ENCODE measurements around the gene EPHA4. TPM values are rescaled to one million over a fixed set of nuclear protein-coding genes. Genes with fewer than 3 reads are reported as not detected.

EPHA4 gene
- total RNA-seq, 1 experiment from 2014 or later = 3.3 TPM

DNA sequence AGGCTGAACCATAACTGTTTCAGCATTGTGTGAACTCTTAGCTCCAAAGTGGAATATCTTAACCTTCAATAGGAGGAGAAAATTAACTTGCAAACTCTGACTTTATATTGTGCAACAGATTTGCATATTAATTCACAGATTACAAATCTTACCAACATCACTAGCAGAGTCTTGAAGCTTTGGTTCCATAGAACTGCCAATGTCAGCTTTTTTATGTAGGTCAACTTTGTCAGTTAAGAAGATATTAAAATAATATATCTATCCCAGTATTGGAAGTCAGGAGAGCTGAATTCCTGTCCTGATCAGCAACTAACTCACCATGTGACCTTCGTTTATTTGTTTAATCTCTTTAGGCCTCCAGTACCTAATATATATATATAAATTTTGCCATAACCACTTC, 121.8 kb downstream of the EPHA4 start:
- no peaks in the 10 kb centered on the region for H3K9me3 ChIP-seq (ENCODE audit: low read length)
- ATAC-seq (no peak), DNase-seq (no peak)
- H3K9ac ChIP-seq (ENCODE audit: low read length) = no peak overlapping the region
- H3K4me1 ChIP-seq (ENCODE audit: insufficient read depth, low read length) = peaks cover 12% of the 10 kb centered on the region
- intact Hi-C loops (cut with micrococcal nuclease) = no loop called here
- TF ChIP-seq EZH2phosphoT487 (IDR thresholded peaks at IDR 0.05; ENCODE audit: borderline replicate concordance, low read length) (no peak), EZH2 (IDR thresholded peaks at IDR 0.05; ENCODE audit: low read length, unreplicated experiment) (no peak)
- TF ChIP-seq, protein P1, sequence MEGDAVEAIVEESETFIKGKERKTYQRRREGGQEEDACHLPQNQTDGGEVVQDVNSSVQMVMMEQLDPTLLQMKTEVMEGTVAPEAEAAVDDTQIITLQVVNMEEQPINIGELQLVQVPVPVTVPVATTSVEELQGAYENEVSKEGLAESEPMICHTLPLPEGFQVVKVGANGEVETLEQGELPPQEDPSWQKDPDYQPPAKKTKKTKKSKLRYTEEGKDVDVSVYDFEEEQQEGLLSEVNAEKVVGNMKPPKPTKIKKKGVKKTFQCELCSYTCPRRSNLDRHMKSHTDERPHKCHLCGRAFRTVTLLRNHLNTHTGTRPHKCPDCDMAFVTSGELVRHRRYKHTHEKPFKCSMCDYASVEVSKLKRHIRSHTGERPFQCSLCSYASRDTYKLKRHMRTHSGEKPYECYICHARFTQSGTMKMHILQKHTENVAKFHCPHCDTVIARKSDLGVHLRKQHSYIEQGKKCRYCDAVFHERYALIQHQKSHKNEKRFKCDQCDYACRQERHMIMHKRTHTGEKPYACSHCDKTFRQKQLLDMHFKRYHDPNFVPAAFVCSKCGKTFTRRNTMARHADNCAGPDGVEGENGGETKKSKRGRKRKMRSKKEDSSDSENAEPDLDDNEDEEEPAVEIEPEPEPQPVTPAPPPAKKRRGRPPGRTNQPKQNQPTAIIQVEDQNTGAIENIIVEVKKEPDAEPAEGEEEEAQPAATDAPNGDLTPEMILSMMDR (conservative IDR thresholded peaks at IDR 0.05; ENCODE audit: low read depth, low read length) = no peak
- H2AFZ ChIP-seq (ENCODE audit: low read length) = no peak overlapping the region
- no TSS peak for BruUV-seq (replicated peaks)
- POLR2A ChIA-PET (ENCODE audit: unreplicated experiment) = no interaction called here
- H3F3A ChIP-seq (ENCODE audit: low read length, unreplicated experiment) = no peaks in the 10 kb centered on the region
- H3K36me3 ChIP-seq (ENCODE audit: low read depth, low read length) = no peaks in the 10 kb centered on the region
- no peaks in the 10 kb centered on the region for H3K27me3 ChIP-seq (ENCODE audit: low read length)
- CTCF ChIA-PET = no interaction called here
- no peaks in the 10 kb centered on the region for H3K9me2 ChIP-seq (replicated peaks; ENCODE audit: low read length)
- H3K27ac ChIP-seq (ENCODE audit: low read length) = no peak overlapping the region
- no peaks in the 10 kb centered on the region for H3K79me2 ChIP-seq (ENCODE audit: low read length)
- no peaks in the 10 kb centered on the region for H4K20me1 ChIP-seq (ENCODE audit: low read length)
- no peak overlapping the region for H3K4me2 ChIP-seq (ENCODE audit: low read length)
- H3K4me3 ChIP-seq (ENCODE audit: low read length) = no peak overlapping the region

DNA sequence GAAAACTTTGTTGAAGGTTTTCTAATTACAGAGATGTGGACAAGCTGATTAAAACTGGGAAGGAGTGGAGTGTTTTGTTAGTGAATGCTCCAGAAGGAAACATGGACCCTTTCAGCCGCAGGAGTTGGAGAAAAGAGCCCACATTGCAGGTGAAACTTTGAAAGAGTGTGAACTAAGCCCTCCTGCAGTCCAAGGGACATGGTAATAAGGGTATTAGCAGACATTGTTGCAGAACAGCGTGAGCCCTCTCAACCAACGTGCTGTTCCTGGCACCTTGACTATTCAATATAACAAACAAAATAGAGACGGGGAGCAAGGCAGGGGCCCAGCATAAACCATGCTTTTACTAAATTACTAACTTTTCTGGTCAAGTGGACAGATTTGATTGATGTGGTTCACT, 122.7 kb downstream of the EPHA4 start:
- Histone ChIP-seq H2AFZ (ENCODE audit: low read length) (no peak overlapping the region), H3K79me2 (ENCODE audit: low read length) (no peaks in the 10 kb centered on the region), H3K4me3 (ENCODE audit: low read length) (no peak overlapping the region), H4K20me1 (ENCODE audit: low read length) (no peaks in the 10 kb centered on the region), H3K36me3 (ENCODE audit: low read depth, low read length) (no peaks in the 10 kb centered on the region), H3K27me3 (ENCODE audit: low read length) (no peaks in the 10 kb centered on the region), H3K9me2 (replicated peaks; ENCODE audit: low read length) (no peaks in the 10 kb centered on the region), H3K27ac (ENCODE audit: low read length) (no peak overlapping the region), H3K9me3 (ENCODE audit: low read length) (no peaks in the 10 kb centered on the region), H3K4me2 (ENCODE audit: low read length) (no peak overlapping the region), H3F3A (ENCODE audit: low read length, unreplicated experiment) (no peaks in the 10 kb centered on the region), H3K9ac (ENCODE audit: low read length) (no peak overlapping the region), H3K4me1 (ENCODE audit: insufficient read depth, low read length) (peaks cover 18% of the 10 kb centered on the region)
- no TSS peak for BruUV-seq (replicated peaks)
- no peak for TF ChIP-seq EZH2phosphoT487 (IDR thresholded peaks at IDR 0.05; ENCODE audit: borderline replicate concordance, low read length)
- TF ChIP-seq, protein P1 (conservative IDR thresholded peaks at IDR 0.05; ENCODE audit: low read depth, low read length) = no peak
- TF ChIP-seq EZH2 (IDR thresholded peaks at IDR 0.05; ENCODE audit: low read length, unreplicated experiment) = no peak
- no peak for ATAC-seq
- DNase-seq = no peak
- ChIA-PET CTCF (no interaction called here), POLR2A (ENCODE audit: unreplicated experiment) (no interaction called here)
- intact Hi-C loops (cut with micrococcal nuclease) = loop anchor here (5.0 kb wide), 1 partner anchor 68 kb away; no protein-coding TSS in a partner anchor

DNA sequence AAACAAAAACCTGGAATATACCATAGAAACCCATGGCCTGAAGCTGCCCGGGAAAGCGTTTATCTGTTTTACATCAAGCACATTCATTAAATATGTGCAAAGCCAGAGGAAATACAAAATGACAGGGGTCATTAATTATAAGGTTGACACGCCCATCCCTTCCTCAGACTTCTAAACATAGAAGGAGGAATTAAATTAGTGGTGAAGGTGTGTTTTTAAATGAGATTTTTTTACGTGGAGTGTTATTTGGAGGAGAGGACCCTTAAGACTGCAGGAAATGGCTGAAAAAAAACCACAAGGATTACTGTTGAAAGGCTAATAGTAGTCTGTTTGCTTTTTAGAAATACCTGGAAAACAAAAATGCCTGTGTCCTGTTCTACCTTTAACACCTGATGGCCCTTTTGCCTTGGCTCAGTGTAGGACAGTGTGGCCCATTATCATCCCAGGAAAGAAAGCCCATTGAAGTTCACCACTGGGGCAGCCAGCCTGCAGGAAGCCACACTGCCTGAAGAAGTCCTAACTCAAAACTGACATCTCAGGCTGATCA, 123.2 kb downstream of the EPHA4 start:
- H3K27ac ChIP-seq (ENCODE audit: low read length) = no peak overlapping the region
- no peaks in the 10 kb centered on the region for H4K20me1 ChIP-seq (ENCODE audit: low read length)
- no peaks in the 10 kb centered on the region for H3K79me2 ChIP-seq (ENCODE audit: low read length)
- peaks cover 23% of the 10 kb centered on the region for H3K4me1 ChIP-seq (ENCODE audit: insufficient read depth, low read length)
- H3F3A ChIP-seq (ENCODE audit: low read length, unreplicated experiment) = no peaks in the 10 kb centered on the region
- no peaks in the 10 kb centered on the region for H3K27me3 ChIP-seq (ENCODE audit: low read length)
- H2AFZ ChIP-seq (ENCODE audit: low read length) = no peak overlapping the region
- TF ChIP-seq EZH2phosphoT487 (IDR thresholded peaks at IDR 0.05; ENCODE audit: borderline replicate concordance, low read length) (no peak), EZH2 (IDR thresholded peaks at IDR 0.05; ENCODE audit: low read length, unreplicated experiment) (no peak)
- TF ChIP-seq, protein P1 (conservative IDR thresholded peaks at IDR 0.05; ENCODE audit: low read depth, low read length) = no peak
- H3K9me3 ChIP-seq (ENCODE audit: low read length) = no peaks in the 10 kb centered on the region
- ChIA-PET POLR2A (ENCODE audit: unreplicated experiment) (no interaction called here), CTCF (no interaction called here)
- BruUV-seq (replicated peaks) = no TSS peak
- DNase-seq (no peak), ATAC-seq (no peak)
- H3K36me3 ChIP-seq (ENCODE audit: low read depth, low read length) = no peaks in the 10 kb centered on the region
- no peak overlapping the region for H3K9ac ChIP-seq (ENCODE audit: low read length)
- intact Hi-C loops (cut with micrococcal nuclease) = loop anchor here (5.0 kb wide), 1 partner anchor 68 kb away; no protein-coding TSS in a partner anchor
- H3K4me3 ChIP-seq (ENCODE audit: low read length) = no peak overlapping the region
- no peaks in the 10 kb centered on the region for H3K9me2 ChIP-seq (replicated peaks; ENCODE audit: low read length)
- no peak overlapping the region for H3K4me2 ChIP-seq (ENCODE audit: low read length)
